Measurements from ENCODE around the gene MAVS.
"Not testable (repeated sequence)": the region's sequence is repeated elsewhere in the genome, so short reads cannot be mapped to it uniquely, and the experiment has no call there.

DNA sequence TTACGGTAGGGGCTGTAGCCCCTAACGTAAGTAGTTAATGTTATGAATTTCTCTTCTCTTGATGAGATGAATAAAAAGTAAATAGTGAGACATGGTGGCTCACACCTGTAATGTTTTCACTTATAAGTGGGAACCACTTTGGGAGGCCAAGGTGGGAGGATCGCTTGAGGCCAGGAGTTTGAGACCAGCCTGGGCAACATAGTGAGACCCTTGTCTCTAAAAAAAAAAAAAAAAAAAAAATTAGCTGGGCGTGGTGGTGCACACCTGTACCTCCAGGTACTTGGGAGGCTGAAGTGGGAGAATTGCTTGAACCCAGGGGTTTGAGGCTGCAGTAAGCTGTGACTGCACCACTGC lies 32.3 kb downstream of the MAVS start:
- TF ChIP-seq, protein P1, sequence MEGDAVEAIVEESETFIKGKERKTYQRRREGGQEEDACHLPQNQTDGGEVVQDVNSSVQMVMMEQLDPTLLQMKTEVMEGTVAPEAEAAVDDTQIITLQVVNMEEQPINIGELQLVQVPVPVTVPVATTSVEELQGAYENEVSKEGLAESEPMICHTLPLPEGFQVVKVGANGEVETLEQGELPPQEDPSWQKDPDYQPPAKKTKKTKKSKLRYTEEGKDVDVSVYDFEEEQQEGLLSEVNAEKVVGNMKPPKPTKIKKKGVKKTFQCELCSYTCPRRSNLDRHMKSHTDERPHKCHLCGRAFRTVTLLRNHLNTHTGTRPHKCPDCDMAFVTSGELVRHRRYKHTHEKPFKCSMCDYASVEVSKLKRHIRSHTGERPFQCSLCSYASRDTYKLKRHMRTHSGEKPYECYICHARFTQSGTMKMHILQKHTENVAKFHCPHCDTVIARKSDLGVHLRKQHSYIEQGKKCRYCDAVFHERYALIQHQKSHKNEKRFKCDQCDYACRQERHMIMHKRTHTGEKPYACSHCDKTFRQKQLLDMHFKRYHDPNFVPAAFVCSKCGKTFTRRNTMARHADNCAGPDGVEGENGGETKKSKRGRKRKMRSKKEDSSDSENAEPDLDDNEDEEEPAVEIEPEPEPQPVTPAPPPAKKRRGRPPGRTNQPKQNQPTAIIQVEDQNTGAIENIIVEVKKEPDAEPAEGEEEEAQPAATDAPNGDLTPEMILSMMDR (IDR thresholded peaks at IDR 0.05; ENCODE audit: low read depth, low read length), result not testable (repeated sequence)
- TF ChIP-seq EZH2phosphoT487 (IDR thresholded peaks at IDR 0.05; ENCODE audit: low read depth), result not testable (repeated sequence)

Data from OCI-LY3 (cell line).